GM21528 (cell line): ENCODE data around the gene VMP1.
"Not testable (repeated sequence)": the region's sequence is repeated elsewhere in the genome, so short reads cannot be mapped to it uniquely, and the experiment has no call there.

Experiments
- ATAC-seq: cut with Tn5 transposase; IDR thresholded peaks from one replicate; pipeline ENCODE4 v1.9.1; 2021; ENCODE audit warnings: mild to moderate bottlenecking, moderate library complexity; ENCODE audit not compliant: unreplicated experiment, low FRiP score

Gene VMP1

GRCh38 chr17:59775786-59776350, 68.4 kb downstream of the VMP1 start:
- no peak for ATAC-seq

GRCh38 chr17:59776577-59776976, 69.1 kb downstream of the VMP1 start:
- no peak for ATAC-seq

- no peak for ATAC-seq
These were observed 69.6 kb downstream of the VMP1 start for GRCh38 chr17:59777033-59777432.

GRCh38 chr17:59778996-59779395, 71.5 kb downstream of the VMP1 start:
- no peak for ATAC-seq

GRCh38 chr17:59779521-59779920, 72.1 kb downstream of the VMP1 start:
- ATAC-seq: no peak

GRCh38 chr17:59780548-59780947, 73.1 kb downstream of the VMP1 start:
- ATAC-seq: not testable (repeated sequence)

- no peak for ATAC-seq
These were observed 76.0 kb downstream of the VMP1 start for GRCh38 chr17:59783221-59784047.

- no peak for ATAC-seq
These were observed 77.8 kb downstream of the VMP1 start for GRCh38 chr17:59785091-59785799.

- no peak for ATAC-seq
These were observed 78.7 kb downstream of the VMP1 start for GRCh38 chr17:59786213-59786535.

- peak; percentile 92 for ATAC-seq
These were observed 79.3 kb downstream of the VMP1 start for GRCh38 chr17:59786536-59787319.

GRCh38 chr17:59789849-59790248, 82.4 kb downstream of the VMP1 start:
- not testable (repeated sequence) for ATAC-seq

GRCh38 chr17:59790418-59790817, 83.0 kb downstream of the VMP1 start:
- ATAC-seq: not testable (repeated sequence)

- ATAC-seq: no peak
These were observed 83.5 kb downstream of the VMP1 start for GRCh38 chr17:59790910-59791309.

GRCh38 chr17:59791603-59792457, 84.4 kb downstream of the VMP1 start:
- ATAC-seq: no peak

GRCh38 chr17:59792458-59792823, 85.0 kb downstream of the VMP1 start:
- ATAC-seq: not testable (repeated sequence)

- ATAC-seq: no peak
These were observed 85.8 kb downstream of the VMP1 start for GRCh38 chr17:59793205-59793604.

- no peak for ATAC-seq
These were observed 88.7 kb downstream of the VMP1 start for GRCh38 chr17:59796138-59796537.

GRCh38 chr17:59796785-59797205, 89.3 kb downstream of the VMP1 start:
- no peak for ATAC-seq

GRCh38 chr17:59798111-59798510, 90.7 kb downstream of the VMP1 start:
- no peak for ATAC-seq

GRCh38 chr17:59800530-59800942, 93.1 kb downstream of the VMP1 start:
- ATAC-seq: no peak
